ENCODE measurements around the gene ENGASE.
"Not testable (repeated sequence)": the region's sequence is repeated elsewhere in the genome, so short reads cannot be mapped to it uniquely, and the experiment has no call there.

The ENGASE gene

DNA sequence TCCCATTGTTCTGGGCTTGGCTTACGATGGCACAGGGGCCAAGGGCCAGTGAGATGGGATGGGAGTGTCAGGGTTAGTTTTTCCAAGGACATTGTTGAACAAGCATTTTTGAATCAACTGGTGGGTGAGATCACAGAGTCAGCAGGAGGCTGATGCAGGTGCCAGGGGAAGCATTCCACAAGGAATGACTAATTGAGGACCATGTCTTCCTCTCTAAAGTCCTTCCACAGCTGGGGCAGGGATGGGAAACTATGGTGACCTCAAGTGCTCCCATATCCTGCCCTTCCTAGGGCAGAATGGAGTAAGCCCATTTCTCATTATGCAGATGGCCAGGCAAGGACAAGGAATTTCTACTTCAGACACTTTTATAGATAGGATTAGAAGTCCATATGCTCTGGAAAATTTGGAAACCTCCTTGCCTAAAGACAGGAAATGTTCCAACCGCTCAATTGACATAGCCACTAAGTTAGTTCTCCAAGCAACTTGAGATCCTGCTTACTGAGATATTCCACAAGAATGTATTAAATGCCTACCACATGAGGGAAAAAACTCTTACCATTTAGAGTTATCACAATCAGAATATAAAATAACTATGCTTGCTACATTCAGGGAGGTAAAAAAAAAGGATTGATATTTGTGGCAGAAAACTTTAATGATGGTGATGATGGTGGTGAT lies 21.2 kb upstream of the ENGASE start:
- DNase-seq = no peak

DNA sequence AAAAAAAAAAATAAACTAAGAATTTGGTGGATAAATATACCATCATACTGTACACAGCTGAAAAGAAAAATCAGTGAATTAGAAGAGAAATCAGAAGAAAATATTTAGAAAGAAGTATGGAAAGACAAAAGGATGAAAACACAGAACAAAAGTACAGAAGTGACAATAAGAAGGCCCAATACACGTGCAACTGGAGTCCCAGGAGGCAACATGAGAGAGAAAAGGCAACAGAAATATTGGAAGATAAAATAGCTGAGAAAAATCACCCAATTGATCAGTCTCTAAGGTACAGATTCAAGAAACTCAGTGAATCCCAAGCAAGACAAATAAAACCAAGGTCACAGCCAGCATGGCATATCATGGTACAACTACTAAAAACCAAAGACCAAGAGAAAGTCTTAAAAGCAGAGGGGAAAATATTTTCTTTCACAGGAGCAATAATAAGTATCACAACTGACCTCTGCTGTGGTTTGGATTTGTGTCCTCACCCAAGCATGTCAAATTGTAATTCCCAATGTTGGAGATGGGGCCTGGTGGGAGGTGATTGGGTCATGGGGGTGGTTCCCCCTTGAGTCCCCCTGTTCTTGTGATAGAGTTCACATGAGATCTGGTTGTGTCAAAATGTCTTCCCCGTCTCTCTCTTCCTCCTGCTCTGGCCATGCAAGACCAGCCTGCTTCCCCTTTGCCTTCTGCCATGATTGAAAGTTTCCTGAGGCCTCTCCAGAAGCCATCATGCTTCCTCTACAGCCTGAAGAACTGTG lies 20.2 kb upstream of the ENGASE start:
- no peak for DNase-seq

DNA sequence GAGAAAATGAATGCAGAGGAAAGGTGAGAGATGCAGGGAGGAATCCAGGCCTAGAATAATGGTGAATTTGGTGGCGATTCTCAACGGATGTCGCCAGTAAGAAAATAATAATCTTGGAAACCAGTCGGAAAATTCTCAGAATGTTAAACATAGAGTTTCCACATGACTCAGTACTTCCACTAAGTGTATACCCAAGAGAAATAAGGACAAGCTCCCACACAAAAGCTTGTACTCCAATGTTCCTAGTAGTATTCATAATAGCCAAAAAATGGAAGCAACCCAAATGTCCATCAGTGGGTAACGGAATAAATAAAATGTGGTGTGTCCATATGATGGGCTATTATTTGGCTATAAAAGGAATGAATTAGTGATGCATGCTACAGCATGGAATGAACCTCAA lies 19.4 kb upstream of the ENGASE start:
- no peak for DNase-seq

DNA sequence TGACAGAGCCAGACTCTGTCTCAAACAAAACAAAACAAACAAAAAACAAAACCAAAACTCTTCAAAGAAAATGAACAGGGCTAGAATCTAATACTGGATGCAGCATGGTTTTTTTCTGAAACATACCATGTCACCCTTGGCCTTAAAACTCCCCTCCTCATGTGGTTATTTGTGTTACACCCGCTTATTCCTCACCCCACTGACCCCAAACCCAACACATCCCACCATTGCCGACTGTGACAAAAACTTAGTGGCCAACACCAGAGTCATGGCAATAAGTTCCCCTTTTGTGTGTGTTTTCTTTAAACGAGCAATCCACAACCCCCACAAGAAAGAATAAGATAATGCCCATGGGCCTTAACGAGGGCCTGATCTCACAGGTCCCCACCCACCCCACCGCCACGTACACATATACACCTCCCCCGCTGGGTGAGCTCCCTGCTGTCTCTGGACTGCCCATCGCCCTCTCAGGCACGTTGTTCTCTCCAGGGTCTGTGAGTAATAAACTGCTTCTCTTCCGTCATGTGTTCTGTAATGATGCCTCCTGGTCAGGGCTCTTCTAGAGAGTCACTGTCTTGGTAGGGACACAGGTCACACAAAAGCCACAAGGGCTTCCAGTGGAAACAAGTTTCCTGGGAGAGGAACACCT lies 16.8 kb upstream of the ENGASE start:
- no peak for DNase-seq

DNA sequence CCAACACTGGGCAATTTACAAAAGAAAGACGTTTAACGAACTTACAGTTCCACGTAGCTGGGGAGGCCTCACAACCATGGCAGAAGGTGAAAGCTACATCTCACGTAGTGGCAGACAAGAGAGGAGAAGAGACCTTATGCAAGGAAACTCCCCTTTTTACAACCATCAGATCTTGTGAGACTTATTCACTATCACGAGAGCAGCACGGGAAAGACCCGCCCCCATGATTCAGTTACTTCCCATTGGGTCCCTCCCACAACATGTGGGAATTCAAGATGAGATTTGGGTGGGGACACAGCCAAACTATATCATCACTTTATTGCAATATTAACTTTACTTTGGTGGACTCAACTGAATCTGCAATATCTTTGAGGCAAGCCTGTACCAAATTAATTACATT lies 11.9 kb upstream of the ENGASE start:
- DNase-seq = no peak

DNA sequence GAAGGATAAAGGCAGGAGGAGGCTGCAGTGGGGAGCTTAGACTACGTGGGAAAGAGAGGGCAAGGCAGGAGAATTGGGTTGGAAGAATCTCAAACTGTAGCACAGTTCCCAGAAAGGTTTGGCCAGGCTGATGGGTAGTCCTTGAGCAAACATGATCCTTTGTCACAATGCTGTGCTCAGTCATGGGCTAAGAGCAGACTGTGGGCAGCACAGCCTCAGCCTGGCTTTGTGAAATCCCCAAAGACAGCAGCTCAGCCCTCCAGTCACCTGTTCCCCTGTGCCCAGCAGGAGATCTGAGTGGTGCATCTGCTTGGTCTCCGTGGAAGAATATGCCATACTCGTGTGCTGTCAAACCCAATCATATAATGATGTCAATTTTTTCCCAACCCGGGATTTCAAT lies 10.6 kb upstream of the ENGASE start:
- DNase-seq = no peak

DNA sequence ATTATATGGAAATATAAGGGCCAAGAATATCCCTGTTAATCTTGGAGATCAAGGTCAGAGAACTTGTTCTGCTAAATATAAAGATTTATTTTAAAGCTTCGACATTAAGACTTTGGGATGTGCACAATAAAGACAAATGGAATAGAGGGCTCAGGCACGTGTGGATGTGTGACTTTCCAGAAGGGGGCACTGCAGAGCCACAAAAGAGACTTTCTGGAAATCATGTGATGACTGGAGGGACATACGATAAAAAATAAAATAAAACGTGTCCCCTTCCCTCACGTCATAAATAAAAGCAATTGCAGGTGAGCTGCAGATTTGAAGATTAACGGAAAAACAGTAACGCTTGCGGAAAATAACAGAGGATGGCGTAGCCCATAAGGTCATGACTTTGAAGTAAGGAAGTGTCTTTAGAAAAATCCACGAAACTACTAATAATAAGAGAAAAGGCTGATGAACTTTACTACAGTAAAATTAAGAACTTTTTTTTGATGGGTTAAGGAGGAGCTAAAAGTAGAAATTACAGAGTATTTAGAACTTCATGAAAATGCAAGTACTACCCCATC lies 9.4 kb upstream of the ENGASE start:
- peak; percentile 33 for DNase-seq

DNA sequence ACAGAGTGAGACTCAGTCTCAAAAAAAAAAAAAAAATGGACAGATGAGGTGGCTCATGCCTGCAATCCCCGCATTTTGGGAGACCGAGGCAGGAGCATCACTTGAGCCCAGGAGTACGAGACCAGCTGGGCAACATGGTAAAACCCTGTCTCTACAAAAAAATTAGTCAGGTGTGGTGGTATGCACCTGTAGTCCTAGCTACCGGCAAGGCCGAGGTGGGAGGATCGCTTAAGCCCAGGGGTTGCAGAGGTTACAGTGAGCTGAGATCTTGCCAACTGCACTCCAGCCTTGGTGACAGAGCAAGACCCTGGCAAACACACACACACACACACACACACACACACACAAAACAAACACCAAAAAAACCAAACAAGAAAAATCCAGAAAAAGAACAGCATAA lies 7.7 kb upstream of the ENGASE start:
- DNase-seq = no peak

DNA sequence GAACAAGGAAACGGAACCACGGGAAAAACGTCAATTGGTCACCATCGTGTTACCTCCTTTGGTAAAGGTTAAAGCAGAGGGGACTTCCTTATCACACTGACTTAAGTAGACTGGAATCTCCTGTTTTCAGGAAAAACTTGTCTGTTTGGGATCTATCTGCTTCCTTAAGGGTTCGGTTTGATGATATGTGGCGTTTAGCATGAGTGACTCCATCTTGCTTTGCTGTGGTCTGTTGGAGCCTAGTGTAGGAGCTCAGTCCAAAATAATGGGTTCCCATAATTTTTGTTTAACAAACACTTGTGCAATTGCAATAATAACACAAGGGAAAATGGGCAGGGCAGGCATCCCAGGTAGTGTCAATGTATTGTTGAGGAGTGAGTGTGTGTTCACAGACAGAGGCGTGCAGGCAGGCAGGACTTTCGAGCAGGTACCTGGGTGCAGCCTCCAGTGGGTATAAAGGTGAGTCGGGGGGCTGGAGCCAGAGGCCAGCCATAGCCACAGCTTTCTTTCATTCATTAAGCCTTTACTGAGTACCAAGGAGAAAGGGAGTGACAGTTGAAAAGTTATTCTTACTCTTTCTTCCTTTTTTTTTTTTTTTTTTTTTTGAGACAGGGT lies 4.3 kb upstream of the ENGASE start:
- no peak for DNase-seq

DNA sequence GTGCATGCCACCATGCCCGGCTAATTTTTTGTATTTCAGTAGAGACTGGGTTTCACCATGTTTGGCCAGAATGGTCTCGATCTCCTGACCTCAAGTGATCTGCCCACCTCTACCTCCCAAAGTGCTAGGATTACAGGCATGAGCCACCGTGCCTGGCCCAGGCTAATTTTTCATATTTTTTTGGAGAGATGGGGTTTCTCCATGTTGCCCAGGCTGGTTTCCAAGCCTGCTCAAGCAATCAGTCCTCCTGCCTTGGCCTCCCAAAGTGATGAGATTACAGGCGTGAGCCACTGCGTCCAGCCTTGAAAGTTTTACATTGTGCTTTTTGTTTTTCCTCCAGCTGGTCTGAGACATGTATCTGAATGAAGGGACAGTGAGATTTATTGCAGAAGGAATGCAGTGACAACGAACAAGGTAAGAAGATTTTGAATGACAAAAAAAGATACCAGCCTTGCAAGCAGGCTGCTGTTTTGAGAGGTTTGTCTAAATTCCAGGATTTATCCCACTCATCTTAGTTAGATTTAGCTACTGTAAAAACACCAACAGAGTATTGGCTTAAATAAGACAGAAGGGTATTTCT lies 3.4 kb upstream of the ENGASE start:
- no peak for DNase-seq

DNA sequence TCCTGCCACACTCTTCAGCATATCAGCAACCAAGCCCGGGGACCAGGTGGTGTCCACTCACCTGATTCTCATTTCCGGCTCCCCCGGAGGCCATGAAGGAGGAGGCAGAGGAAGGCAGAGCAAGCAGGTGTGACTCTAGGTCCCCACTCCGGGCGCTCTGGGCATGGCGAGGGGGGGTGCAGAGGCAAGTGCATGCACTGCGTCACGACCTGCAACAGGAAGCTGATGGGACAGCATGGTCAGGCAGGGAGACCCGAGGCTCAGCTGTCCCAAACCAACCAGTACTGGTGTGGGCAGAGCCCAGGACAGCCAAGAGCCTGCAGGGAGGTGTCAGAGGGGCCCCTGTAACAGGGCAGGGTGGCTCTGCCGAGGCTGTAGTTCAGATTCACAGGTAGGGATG lies 2.1 kb upstream of the ENGASE start:
- no peak for DNase-seq

DNA sequence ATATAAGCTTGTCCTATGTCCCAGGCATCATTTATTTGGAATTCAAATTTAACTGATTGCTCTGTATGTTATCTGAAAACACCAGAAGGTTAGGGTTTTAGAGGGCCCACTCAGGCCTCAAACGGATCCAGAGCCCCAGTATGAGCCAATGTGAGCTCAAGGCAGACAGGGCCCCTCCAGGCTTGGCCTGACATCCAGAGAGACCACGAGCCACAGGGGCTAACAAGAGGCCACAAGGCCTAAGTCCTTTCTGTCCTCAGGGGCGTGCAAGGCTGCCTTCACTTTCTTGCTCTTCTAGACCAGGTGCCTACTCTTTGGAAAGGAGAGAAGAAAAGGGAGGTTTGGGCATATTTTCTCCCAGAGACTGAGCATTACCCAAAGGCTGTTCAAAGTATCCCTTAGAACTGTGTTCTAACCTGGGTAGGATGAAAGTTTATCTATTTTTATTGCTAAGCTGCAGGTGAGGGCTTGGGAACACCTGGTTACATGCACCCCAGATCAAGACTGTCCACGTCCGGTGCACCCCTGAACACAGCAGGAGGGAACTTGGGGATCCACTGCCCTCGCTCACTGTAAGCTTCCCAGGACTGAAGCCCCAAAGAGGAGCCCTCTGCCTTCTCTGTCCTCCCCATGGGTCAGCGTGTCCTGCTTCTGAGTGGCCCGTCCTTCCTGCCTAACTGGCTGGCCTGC lies 1.5 kb upstream of the ENGASE start:
- DNase-seq = no peak

DNA sequence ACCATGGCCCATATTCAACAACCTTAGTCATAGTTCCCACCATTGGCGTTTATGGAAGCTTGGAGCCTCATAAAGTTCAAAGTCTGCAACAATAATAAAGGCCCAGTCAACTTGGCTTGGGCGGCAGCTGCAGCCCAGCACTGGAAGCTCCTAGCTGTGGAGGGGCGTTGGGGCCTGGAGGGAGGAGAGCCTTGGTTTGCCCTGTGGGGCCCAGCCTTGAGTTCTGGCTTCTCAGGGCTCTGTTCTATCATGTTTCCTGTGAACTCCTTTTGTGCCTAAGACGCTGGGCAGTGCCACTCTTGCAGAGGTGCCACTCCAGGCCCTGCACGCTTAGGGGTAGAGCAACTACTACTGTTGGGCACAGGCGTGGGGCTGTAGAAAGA lies 927 bp upstream of the ENGASE start:
- no peak for DNase-seq

DNA sequence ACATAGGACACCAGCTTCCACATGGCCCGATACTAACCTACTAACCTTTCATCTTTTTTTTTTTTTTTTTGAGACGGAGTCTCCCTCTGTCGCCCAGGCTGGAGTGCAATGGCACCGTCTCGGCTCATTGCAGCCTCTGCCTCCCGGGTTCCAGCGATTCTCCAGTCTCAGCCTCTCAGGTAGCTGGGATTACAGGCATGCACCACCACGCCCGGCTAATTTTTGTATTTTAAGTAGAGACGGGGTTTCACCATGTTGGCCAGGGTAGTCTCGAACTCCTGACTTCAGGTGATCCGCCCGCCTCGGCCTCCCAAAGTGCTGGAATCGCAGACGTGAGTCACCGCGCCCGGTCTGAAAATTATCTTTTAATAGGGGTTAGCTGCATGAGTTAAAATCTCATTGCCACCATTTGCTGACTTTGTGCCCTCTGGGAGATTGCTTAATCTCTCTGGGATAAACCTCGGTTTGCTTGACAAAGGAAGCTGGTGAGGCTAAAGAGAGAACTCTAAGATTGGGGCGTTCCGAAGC lies 439 bp upstream of the ENGASE start:
- DNase-seq = not testable (repeated sequence)

DNA sequence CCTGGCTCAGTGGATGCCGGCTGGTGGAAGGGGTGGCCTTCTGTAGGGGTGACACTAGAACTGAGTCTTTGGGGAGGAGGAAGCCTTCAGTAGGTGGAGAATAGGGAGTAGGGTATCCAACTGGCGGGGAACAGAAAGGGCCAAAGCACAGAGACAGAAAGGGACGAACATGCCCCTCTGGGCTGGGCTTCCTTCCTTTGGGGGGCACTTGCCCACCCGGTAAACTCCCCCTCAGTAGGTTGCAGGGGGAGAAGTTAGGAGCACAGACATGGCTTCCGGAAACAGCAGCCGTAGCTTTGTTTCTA lies 774 bp downstream of the ENGASE start:
- no peak for DNase-seq

DNA sequence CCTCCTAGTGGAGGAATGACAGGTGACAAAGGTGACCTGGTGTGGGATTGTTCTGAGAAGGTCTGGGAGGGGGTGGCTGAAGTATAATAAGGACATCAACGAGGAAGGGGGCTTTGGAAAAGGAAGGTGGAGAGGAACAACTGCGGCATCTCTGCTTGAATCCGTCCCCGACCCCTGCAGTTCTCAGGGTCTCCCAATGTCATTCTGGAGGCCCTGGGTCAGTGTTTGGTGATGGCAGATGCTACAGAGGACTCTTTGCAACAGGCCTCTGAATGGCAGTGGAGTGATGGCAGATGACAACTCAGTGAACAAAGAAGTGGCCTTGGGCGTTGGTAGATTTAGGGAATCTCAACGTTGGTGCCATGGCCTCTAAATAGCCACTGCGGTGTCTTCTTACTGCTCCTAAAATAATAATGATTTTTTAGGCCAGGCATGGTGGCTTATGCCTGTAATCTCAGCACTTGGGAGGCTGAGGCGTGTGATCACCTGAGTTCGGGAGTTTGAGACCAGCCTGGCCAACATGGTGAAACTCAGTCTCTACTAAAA lies 1.3 kb downstream of the ENGASE start:
- no peak for DNase-seq

DNA sequence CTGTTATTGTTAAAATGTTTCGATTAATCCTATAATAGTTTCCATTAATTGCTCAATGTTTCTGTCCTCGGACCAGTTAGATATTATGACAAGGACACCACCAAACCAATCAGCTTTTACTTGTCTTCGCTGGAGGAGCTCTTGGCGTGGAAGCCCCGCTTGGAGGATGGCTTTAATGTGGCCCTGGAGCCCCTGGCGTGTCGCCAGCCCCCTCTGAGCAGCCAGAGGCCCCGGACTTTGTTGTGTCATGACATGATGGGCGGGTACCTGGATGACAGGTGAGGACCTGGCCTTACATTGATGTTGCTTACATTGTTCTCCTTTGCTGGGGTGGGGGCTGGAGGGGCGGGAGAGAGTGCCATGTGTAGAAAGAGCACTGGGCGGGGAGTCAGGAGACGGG lies 3.0 kb downstream of the ENGASE start:
- DNase-seq = no peak

DNA sequence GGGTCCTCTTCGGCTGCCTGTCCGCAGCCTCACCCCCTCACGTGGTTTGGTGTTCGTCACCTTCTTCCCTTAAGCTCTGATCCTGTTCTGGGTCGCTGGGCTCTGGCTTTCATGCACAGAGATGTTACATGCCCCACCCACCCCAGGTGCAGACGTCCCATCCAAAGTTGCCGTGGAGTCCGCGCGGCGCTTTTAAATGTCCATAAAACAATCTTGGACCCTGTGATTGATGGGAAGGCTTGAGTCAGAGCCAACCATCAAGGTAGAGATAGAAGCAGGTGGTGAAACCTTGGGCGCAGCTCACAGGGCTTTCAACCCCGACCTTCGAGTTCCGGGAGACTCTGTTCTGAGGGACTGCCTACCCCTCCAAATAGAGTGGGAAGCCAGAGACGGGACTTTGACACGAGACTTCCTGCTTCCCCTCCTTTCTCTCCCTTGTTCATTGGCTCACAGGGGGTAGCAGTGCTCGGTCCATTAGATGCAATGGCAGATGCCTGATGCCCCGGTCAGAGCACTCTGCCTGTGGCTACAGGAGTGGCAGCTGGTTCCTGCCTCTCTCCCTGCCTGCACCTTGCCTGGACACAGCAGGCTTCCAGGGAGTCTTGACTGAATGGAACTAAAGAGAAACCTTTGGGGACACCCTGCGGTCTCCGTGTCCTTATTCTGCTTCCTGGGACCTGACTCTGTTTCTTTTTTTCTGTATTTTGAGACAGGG lies 4.0 kb downstream of the ENGASE start:
- DNase-seq = no peak

DNA sequence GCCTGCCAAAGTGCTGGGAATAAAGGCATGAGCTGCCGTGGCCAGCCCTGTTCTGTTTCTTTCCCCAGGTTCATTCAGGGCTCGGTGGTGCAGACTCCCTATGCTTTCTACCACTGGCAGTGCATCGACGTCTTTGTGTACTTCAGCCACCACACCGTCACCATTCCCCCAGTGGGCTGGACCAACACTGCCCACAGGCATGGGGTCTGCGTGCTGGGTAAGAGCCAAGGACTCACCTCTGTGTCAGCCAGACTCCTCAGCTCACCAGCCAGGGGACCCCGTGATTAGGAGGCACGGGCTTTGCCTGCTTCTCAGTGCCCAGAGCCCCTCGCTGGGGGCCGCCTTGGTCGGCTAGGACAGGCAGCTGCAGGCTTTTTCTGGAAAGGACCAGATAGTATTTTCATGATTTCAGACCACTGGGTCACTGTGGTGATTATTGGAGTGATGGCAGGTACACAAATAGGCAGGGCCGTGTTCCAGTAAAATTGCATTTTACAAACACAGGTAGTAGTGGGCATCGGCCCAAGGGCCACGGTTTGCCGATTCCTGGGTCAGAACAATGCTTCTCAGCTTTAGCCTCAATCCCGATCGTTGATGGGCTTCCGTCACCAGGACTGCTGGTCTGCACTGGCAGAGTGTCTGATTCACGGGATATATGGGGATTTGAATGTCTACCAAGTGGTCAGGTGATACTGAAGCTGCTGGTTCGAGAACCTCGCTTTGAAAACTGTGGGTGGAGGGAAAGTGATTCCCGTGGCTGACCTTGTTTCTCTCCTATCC lies 5.0 kb downstream of the ENGASE start:
- no peak for DNase-seq

DNA sequence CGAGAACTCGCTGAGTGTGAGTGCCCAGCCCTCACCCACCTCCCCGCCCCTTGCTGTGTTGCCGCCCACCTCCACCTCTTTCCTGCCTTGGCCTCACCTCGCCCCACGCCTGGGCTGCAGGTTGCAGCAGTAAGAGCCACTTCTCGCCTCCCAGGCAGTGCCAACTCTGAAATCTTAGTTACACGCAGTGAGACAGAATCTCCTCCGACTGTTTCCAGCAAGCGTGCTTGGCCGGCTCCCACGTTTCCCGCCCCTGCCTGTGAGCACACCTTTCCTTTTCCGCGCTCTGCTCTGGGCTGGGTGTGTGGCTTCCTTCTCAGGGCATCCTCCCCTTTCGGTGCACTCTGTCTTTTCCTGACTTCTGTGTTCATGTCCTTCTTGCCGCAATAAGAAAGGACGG lies 5.7 kb downstream of the ENGASE start:
- no peak for DNase-seq
